Ascending aorta (tissue), 2 donors: Measurements from ENCODE around the gene SLC39A9. TPM values are rescaled to one million over a fixed set of nuclear protein-coding genes. Genes with fewer than 3 reads are reported as not detected.

Experiments
- DNase-seq, 2 donors: peaks; one replicate each; pipeline ENCODE4 v3.0.0-alpha.2; 2019; ENCODE audit warnings: low spot score in 2 of 2
- H3K27ac ChIP-seq, 2 donors: fragments of 200-600 bp; sonication (generic); one replicate each; pipeline ENCODE4 v1.5.1; 2016 to 2017; ENCODE audit warnings: mild to moderate bottlenecking in 1 of 2
- H3K27me3 ChIP-seq: fragments of 200-600 bp; sonication (generic); one replicate; pipeline ENCODE4 v1.5.1; 2017
- H3K36me3 ChIP-seq, 2 donors: fragments of 200-600 bp; sonication (generic); one replicate each; pipeline ENCODE4 v1.5.1; 2016
- H3K4me1 ChIP-seq, 2 donors: fragments of 200-600 bp; sonication (generic); one replicate each; pipeline ENCODE4 v1.5.1; 2016 to 2017; ENCODE audit warnings: mild to moderate bottlenecking in 1 of 2
- H3K4me3 ChIP-seq, 2 donors: fragments of 200-600 bp; sonication (generic); one replicate each; pipeline ENCODE4 v1.5.1; 2016 to 2017; ENCODE audit warnings: mild to moderate bottlenecking in 1 of 2
- H3K9me3 ChIP-seq, 2 donors: fragments of 200-600 bp; sonication (generic); one replicate each; pipeline ENCODE4 v1.5.1; 2016
- intact Hi-C: fragments of 100-400 bp; cut with DNase I; formaldehyde crosslinking; loops from one replicate; pipeline ENCODE4 v1.15.1; 2023
- total RNA-seq: library from RNA; depleted of rRNA; stranded (reverse); fragments of >200 nt; gene quantifications from one replicate; pipeline ENCODE4 v1.1.0, GENCODE V29; 2016
- TF ChIP-seq, protein P1 (sequence below), 3 experiments: fragments of 200-600 bp in 2 of 3; fragments of 450-650 bp in 1 of 3; sonication (generic) in 2 of 3; IDR thresholded peaks; one replicate each; pipeline ENCODE4 v1.5.1; 2016 to 2019; ENCODE audit warnings: antibody characterized with exemption in 3 of 3, mild to moderate bottlenecking in 1 of 3, moderate library complexity in 1 of 3

SLC39A9 gene
- total RNA-seq, 1 donor from 2014 or later: 26.2 TPM

- no peaks in the 10 kb centered on the region for H3K9me3 ChIP-seq
- peaks cover 13 to 23% of the 10 kb centered on the region in 2 donors for H3K36me3 ChIP-seq
- no peak for DNase-seq
- no peak overlapping the region for H3K27ac ChIP-seq
- TF ChIP-seq, protein P1, sequence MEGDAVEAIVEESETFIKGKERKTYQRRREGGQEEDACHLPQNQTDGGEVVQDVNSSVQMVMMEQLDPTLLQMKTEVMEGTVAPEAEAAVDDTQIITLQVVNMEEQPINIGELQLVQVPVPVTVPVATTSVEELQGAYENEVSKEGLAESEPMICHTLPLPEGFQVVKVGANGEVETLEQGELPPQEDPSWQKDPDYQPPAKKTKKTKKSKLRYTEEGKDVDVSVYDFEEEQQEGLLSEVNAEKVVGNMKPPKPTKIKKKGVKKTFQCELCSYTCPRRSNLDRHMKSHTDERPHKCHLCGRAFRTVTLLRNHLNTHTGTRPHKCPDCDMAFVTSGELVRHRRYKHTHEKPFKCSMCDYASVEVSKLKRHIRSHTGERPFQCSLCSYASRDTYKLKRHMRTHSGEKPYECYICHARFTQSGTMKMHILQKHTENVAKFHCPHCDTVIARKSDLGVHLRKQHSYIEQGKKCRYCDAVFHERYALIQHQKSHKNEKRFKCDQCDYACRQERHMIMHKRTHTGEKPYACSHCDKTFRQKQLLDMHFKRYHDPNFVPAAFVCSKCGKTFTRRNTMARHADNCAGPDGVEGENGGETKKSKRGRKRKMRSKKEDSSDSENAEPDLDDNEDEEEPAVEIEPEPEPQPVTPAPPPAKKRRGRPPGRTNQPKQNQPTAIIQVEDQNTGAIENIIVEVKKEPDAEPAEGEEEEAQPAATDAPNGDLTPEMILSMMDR (IDR thresholded peaks at IDR 0.05): no peak
- H3K4me3 ChIP-seq: no peak overlapping the region
- no peaks in the 10 kb centered on the region for H3K27me3 ChIP-seq
- intact Hi-C loops: no loop called here
- H3K4me1 ChIP-seq: no peaks in the 10 kb centered on the region
These were observed 26.3 kb upstream of the SLC39A9 start for GRCh38 chr14:69372146-69372545.

GRCh38 chr14:69373104-69373503 is 25.4 kb upstream of the SLC39A9 start:
- no peak overlapping the region for H3K27ac ChIP-seq
- intact Hi-C loops: no loop called here
- no peak for DNase-seq
- H3K36me3 ChIP-seq: peaks cover 13 to 23% of the 10 kb centered on the region in 2 donors
- no peaks in the 10 kb centered on the region for H3K4me1 ChIP-seq
- no peak overlapping the region for H3K4me3 ChIP-seq
- H3K9me3 ChIP-seq: no peaks in the 10 kb centered on the region
- no peaks in the 10 kb centered on the region for H3K27me3 ChIP-seq
- TF ChIP-seq, protein P1 (IDR thresholded peaks at IDR 0.05): no peak

DNA sequence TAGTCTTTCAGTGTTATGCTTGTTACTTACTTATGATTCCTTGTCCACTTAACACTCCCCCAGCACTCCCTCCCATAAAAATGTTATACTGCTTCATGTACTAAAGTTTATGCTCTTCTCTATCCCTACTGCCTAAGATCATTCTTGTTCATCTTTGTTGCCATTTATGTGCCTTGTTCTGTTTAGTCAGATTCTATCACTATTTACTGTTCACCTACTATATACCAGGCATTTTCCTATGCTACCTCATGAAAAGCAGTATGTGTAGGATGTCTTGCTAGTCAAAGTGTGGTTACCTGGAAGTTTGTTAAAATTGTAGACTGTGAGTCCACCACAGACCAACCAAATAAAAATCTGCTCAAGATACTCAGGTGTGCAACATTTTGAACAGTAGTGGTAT is 24.3 kb upstream of the SLC39A9 start:
- H3K27me3 ChIP-seq: no peaks in the 10 kb centered on the region
- no peaks in the 10 kb centered on the region for H3K4me1 ChIP-seq
- no peak for DNase-seq
- no peak overlapping the region for H3K4me3 ChIP-seq
- peaks cover 13 to 27% of the 10 kb centered on the region in 2 donors for H3K36me3 ChIP-seq
- H3K9me3 ChIP-seq: no peaks in the 10 kb centered on the region
- TF ChIP-seq, protein P1 (IDR thresholded peaks at IDR 0.05): no peak
- intact Hi-C loops: no loop called here
- no peak overlapping the region for H3K27ac ChIP-seq

GRCh38 chr14:69375182-69375581 is 23.3 kb upstream of the SLC39A9 start:
- intact Hi-C loops: no loop called here
- no peak overlapping the region for H3K4me3 ChIP-seq
- TF ChIP-seq, protein P1 (IDR thresholded peaks at IDR 0.05): no peak

GRCh38 chr14:69375722-69376121 is 22.8 kb upstream of the SLC39A9 start:
- intact Hi-C loops: no loop called here
- Histone ChIP-seq H3K4me3 (no peak overlapping the region), H3K27me3 (no peaks in the 10 kb centered on the region), H3K9me3 (no peaks in the 10 kb centered on the region), H3K4me1 (no peaks in the 10 kb centered on the region), H3K36me3 (peaks cover 15 to 33% of the 10 kb centered on the region in 2 donors), H3K27ac (no peak overlapping the region)
- DNase-seq: no peak
- TF ChIP-seq, protein P1 (IDR thresholded peaks at IDR 0.05): no peak

More at GRCh38 chr14:69375182-69375581, 23.3 kb upstream of the SLC39A9 start:
- Histone ChIP-seq H3K27me3 (no peaks in the 10 kb centered on the region), H3K36me3 (peaks cover 13 to 33% of the 10 kb centered on the region in 2 donors), H3K27ac (no peak overlapping the region), H3K9me3 (no peaks in the 10 kb centered on the region), H3K4me1 (no peaks in the 10 kb centered on the region)
- DNase-seq: no peak

- H3K36me3 ChIP-seq: peaks cover 15 to 33% of the 10 kb centered on the region in 2 donors
- DNase-seq: no peak
- H3K4me1 ChIP-seq: no peaks in the 10 kb centered on the region
- no peak overlapping the region for H3K27ac ChIP-seq
- no peaks in the 10 kb centered on the region for H3K9me3 ChIP-seq
- no peaks in the 10 kb centered on the region for H3K27me3 ChIP-seq
- intact Hi-C loops: no loop called here
- no peak overlapping the region for H3K4me3 ChIP-seq
- TF ChIP-seq, protein P1 (IDR thresholded peaks at IDR 0.05): no peak
These were observed 22.1 kb upstream of the SLC39A9 start for GRCh38 chr14:69376439-69376838.
